Erythroblast (primary cell): Measurements from ENCODE around the gene TOM1L2.

Source experiments
- DNase-seq, 2 experiments: peaks; one replicate each; lab custom pipeline; 2025; lab: John Stamatoyannopoulos, UW
- GATA1 ChIP-seq: IDR thresholded peaks from 2 replicates; pipeline ENCODE4 v1.6.1; 2011; ENCODE audit warnings: low read depth, mild to moderate bottlenecking, control low read depth, low read length, moderate library complexity
- POLR2A ChIP-seq: IDR thresholded peaks from 2 replicates; pipeline ENCODE4 v1.6.1; 2011; ENCODE audit warnings: mild to moderate bottlenecking, low read length

The TOM1L2 gene

GRCh38 chr17:17907469-17907868 is 64.7 kb downstream of the TOM1L2 start:
- TF ChIP-seq POLR2A (no peak), GATA1 (no peak)
- DNase-seq, result no peak

- no peak for TF ChIP-seq POLR2A
- no peak for TF ChIP-seq GATA1
- no peak for DNase-seq
These were observed 65.6 kb downstream of the TOM1L2 start for GRCh38 chr17:17906418-17907215.

GRCh38 chr17:17905036-17905320 is 67.2 kb downstream of the TOM1L2 start:
- TF ChIP-seq POLR2A (no peak), GATA1 (no peak)

GRCh38 chr17:17904166-17905035 is 67.8 kb downstream of the TOM1L2 start:
- TF ChIP-seq POLR2A (no peak), GATA1 (no peak)
- no peak for DNase-seq

More at GRCh38 chr17:17905036-17905320, 67.2 kb downstream of the TOM1L2 start:
- DNase-seq, result no peak

GRCh38 chr17:17902877-17903276 is 69.3 kb downstream of the TOM1L2 start:
- no peak for DNase-seq
- TF ChIP-seq GATA1 (no peak), POLR2A (no peak)

GRCh38 chr17:17902376-17902775 is 69.8 kb downstream of the TOM1L2 start:
- TF ChIP-seq POLR2A (no peak), GATA1 (no peak)
- peak in 1 of 2 experiments; percentile 12 for DNase-seq

GRCh38 chr17:17900615-17901520 is 71.3 kb downstream of the TOM1L2 start:
- TF ChIP-seq GATA1 (no peak), POLR2A (no peak)
- no peak for DNase-seq

GRCh38 chr17:17899486-17899885 is 72.7 kb downstream of the TOM1L2 start:
- TF ChIP-seq POLR2A (no peak), GATA1 (no peak)

GRCh38 chr17:17898673-17899072 is 73.5 kb downstream of the TOM1L2 start:
- TF ChIP-seq GATA1 (no peak), POLR2A (no peak)
- no peak for DNase-seq

More at GRCh38 chr17:17899486-17899885, 72.7 kb downstream of the TOM1L2 start:
- no peak for DNase-seq

GRCh38 chr17:17897442-17897841 is 74.8 kb downstream of the TOM1L2 start:
- TF ChIP-seq POLR2A (no peak), GATA1 (no peak)
- DNase-seq, result no peak

- DNase-seq, result no peak
- no peak for TF ChIP-seq POLR2A
- no peak for TF ChIP-seq GATA1
These were observed 75.5 kb downstream of the TOM1L2 start for GRCh38 chr17:17896746-17897145.

- no peak for DNase-seq
- TF ChIP-seq POLR2A, result no peak
- TF ChIP-seq GATA1, result no peak
These were observed 78.2 kb downstream of the TOM1L2 start for GRCh38 chr17:17893801-17894644.
